Immature natural killer cell (primary cell): Measurements from ENCODE around the gene SRR. TPM values are rescaled to one million over a fixed set of nuclear protein-coding genes. Genes with fewer than 3 reads are reported as not detected.

ENCODE experiments used
- DNase-seq, 3 donors: peaks; one replicate each; pipeline ENCODE4 v3.0.0; 2022; ENCODE audit warnings: mixed read lengths in 1 of 3
- H3K27ac Mint-ChIP-seq, 6 donors: one replicate each; pipeline ENCODE4 v1.8.0; 2020; ENCODE audit warnings: mixed read lengths in 6 of 6, mild to moderate bottlenecking in 5 of 6, inconsistent platforms in 4 of 6, moderate library complexity in 3 of 6
- H3K27me3 Mint-ChIP-seq, 3 donors: one replicate each; pipeline ENCODE4 v1.8.0; 2020 to 2021; ENCODE audit warnings: low read depth in 3 of 3, mild to moderate bottlenecking in 3 of 3, mixed read lengths in 3 of 3, moderate library complexity in 3 of 3, inconsistent platforms in 1 of 3
- H3K36me3 Mint-ChIP-seq, 3 donors: one replicate each; pipeline ENCODE4 v1.8.0; 2020; ENCODE audit warnings: mixed read lengths in 3 of 3, inconsistent platforms in 2 of 3, mild to moderate bottlenecking in 2 of 3
- H3K4me1 Mint-ChIP-seq, 2 donors: one replicate each; pipeline ENCODE4 v1.8.0; 2020; ENCODE audit warnings: inconsistent platforms in 2 of 2, mild to moderate bottlenecking in 2 of 2, mixed read lengths in 2 of 2, moderate library complexity in 1 of 2
- H3K4me3 Mint-ChIP-seq, 5 donors: one replicate each; pipeline ENCODE4 v1.8.0; 2020; ENCODE audit warnings: mild to moderate bottlenecking in 5 of 5, mixed read lengths in 5 of 5, inconsistent platforms in 3 of 5, moderate library complexity in 3 of 5
- H3K9me3 Mint-ChIP-seq, 6 donors: one replicate each; pipeline ENCODE4 v1.8.0; 2020; ENCODE audit warnings: mild to moderate bottlenecking in 6 of 6, mixed read lengths in 6 of 6, inconsistent platforms in 4 of 6, moderate library complexity in 3 of 6
- polyA plus RNA-seq, 3 donors: library from polyadenylated mRNA; unstranded; fragments of 300-500 nt; fragmentation: Illumina TruSeq; gene quantifications; one replicate each; pipeline ENCODE4 v1.2.3, GENCODE V29; 2021

Gene SRR
- polyA plus RNA-seq, 3 donors from 2014 or later: 6.6 to 13.9 (median 8.6) TPM

DNA sequence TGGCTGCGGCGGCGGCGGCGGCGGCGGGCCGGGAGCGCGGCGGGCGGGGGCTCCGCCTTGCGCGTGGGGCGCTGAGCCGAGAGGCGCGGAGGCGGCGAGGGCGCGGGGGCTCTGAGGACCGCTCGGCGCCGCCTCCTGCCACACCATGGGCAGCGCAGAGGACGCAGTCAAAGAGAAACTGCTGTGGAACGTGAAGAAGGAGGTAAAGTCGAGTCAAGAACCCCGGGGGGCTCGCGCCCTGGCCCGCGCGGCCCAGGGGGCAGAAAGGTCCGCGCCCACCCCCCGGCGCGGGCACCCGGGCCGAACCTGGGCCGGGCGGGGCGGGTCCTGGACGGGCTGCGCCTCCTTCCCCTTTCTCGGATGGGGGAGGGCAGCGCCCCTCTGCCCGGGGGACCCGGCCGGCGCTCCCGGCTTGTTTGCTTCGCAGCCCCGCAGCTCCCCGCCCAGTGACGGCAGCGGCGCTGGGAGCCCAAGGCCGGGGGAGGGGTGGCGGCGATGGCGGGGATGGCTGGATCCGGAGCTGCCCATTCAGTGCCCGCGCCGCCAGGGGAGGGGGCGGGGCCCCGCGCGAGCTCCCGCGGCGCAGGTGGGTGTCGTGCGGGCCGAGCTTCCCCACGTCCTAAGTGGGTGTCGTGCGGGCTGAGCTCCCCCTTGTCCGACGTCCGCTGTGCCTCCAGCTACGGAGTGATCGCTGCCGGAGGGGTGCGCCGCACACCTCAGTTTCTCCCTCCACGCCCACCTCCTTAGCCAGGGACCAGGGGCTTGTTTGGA is 34.0 kb downstream of the SRR start:
- Mint-ChIP-seq H3K27me3 (peaks cover 0 to 4% (median 3%) of the 10 kb centered on the region in 3 donors), H3K36me3 (peaks cover 0 to 15% (median 10%) of the 10 kb centered on the region in 3 donors), H3K27ac (peak overlapping the region in 5 of 6 donors; percentile 23 to 90 (median 74)), H3K9me3 (no peaks in the 10 kb centered on the region), H3K4me3 (peak overlapping the region; percentile 83 to 99 (median 87)), H3K4me1 (peaks cover 25 to 27% of the 10 kb centered on the region in 2 donors)
- peak; percentile 56 to 62 (median 60) for DNase-seq

DNA sequence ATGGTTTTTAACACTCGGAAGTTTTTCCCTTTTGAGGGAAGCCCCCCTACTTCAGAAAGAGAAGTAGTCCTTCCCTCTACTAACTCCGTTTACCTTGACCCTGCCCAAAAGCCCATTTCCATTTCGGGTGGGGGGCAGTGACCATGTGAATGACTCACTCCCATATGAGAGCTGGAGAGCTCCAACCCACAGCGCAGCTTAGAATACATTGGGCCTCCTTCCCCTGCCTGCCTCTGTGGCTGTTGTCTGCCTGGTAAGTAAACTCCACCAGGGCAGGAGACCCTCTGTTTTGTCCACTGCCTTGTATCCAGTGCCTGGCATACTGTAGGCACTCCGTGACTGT is 34.5 kb downstream of the SRR start:
- H3K4me3 Mint-ChIP-seq: peak overlapping the region; percentile 83 to 87 (median 85)
- H3K27ac Mint-ChIP-seq: peak overlapping the region; percentile 23 to 90 (median 80)
- H3K9me3 Mint-ChIP-seq: no peaks in the 10 kb centered on the region
- DNase-seq: no peak
- peaks cover 25 to 27% of the 10 kb centered on the region in 2 donors for H3K4me1 Mint-ChIP-seq
- peaks cover 0 to 4% (median 3%) of the 10 kb centered on the region in 3 donors for H3K27me3 Mint-ChIP-seq
- peaks cover 0 to 15% (median 10%) of the 10 kb centered on the region in 3 donors for H3K36me3 Mint-ChIP-seq

DNA sequence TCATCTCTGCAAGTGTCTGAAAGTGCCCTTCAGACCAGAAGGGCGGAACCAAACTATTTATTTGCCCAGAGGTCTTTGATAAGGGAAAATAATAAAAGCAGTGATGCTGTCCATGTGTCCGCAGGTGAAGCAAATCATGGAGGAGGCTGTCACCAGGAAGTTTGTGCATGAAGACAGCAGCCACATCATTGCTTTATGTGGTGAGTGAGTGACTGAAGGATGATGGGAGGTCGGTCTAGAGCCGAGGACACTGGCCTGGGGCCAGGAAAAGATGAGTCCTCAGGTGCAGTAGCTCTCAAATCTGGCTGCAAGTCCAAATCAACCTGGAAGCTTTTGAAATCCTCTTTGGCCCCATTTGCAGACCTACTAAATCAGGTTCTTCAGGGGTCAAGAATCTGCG is 39.7 kb downstream of the SRR start:
- Mint-ChIP-seq H3K36me3 (peaks cover 0 to 8% (median 5%) of the 10 kb centered on the region in 3 donors), H3K4me1 (peaks cover 3 to 4% of the 10 kb centered on the region in 2 donors), H3K27me3 (peaks cover 0 to 3% (median 2%) of the 10 kb centered on the region in 3 donors), H3K9me3 (no peaks in the 10 kb centered on the region), H3K27ac (no peak overlapping the region), H3K4me3 (no peak overlapping the region)
- DNase-seq: no peak

- DNase-seq: no peak
- H3K4me3 Mint-ChIP-seq: no peak overlapping the region
- peaks cover 0 to 2% (median 2%) of the 10 kb centered on the region in 3 donors for H3K27me3 Mint-ChIP-seq
- H3K4me1 Mint-ChIP-seq: peaks cover 0 to 3% of the 10 kb centered on the region in 2 donors
- no peaks in the 10 kb centered on the region for H3K9me3 Mint-ChIP-seq
- H3K27ac Mint-ChIP-seq: no peak overlapping the region
- peaks cover 0 to 8% (median 5%) of the 10 kb centered on the region in 3 donors for H3K36me3 Mint-ChIP-seq
Measured at GRCh38 chr17:2344528-2344927, 40.8 kb downstream of the SRR start.

- Mint-ChIP-seq H3K9me3 (no peaks in the 10 kb centered on the region), H3K27me3 (peaks cover 0 to 4% (median 2%) of the 10 kb centered on the region in 3 donors)
Measured at GRCh38 chr17:2346475-2346874, 42.7 kb downstream of the SRR start.

DNA sequence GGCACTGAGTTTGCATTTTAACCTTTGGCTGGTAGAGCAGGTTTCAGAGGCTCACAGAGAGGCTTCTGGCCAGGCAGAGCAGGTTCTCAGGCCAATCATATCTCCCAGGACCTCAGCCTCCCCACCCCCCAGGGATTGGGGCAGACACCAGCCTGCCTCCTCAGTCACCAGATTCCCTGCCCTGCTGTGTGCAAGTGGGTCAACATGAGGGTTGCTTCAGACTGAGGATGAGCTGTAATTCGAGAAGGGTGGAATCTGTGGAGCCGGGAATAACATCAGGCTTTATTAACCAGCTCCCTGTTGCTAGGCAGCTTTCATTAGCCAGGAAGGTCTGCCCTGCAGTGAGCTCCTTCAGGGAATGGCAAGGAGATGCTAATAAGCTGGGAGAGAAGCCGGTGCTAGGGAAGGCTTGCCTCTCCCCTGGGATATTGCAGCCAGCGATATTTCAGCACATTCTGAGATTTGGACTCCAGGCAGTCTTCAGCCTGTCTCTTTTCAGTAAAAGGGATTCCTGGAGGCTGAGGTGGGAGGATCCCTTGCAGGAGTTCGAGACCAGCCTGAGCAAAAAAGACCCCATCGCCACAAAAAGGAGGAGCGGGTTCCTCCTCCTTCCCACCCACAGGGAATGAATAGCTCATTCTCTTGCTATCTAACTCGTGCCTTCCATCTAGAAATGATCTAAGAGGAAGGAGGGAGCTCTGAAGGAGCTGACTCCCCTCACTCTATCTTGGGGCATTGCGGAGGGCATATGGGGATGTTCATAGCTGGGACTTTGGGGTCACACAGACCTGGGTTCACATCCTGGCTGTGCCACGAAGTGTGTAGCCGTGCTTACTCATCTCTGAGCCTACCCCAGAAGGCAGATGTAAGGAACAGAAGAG is 44.3 kb downstream of the SRR start:
- Mint-ChIP-seq H3K36me3 (peaks cover 0 to 5% (median 4%) of the 10 kb centered on the region in 3 donors), H3K9me3 (no peaks in the 10 kb centered on the region), H3K4me1 (peaks cover 1 to 3% of the 10 kb centered on the region in 2 donors), H3K4me3 (no peak overlapping the region), H3K27me3 (peaks cover 0 to 4% (median 2%) of the 10 kb centered on the region in 3 donors), H3K27ac (no peak overlapping the region)
- DNase-seq: no peak

More at GRCh38 chr17:2346475-2346874, 42.7 kb downstream of the SRR start:
- DNase-seq: no peak
- Mint-ChIP-seq H3K4me3 (no peak overlapping the region), H3K27ac (no peak overlapping the region), H3K4me1 (no peaks in the 10 kb centered on the region), H3K36me3 (peaks cover 0 to 8% (median 5%) of the 10 kb centered on the region in 3 donors)

GRCh38 chr17:2351269-2351668 is 47.5 kb downstream of the SRR start:
- no peaks in the 10 kb centered on the region for H3K9me3 Mint-ChIP-seq
- peaks cover 0 to 5% (median 0%) of the 10 kb centered on the region in 3 donors for H3K27me3 Mint-ChIP-seq
- no peak for DNase-seq
- no peaks in the 10 kb centered on the region for H3K36me3 Mint-ChIP-seq
- H3K27ac Mint-ChIP-seq: no peak overlapping the region
- no peak overlapping the region for H3K4me3 Mint-ChIP-seq
- H3K4me1 Mint-ChIP-seq: peaks cover 16 to 20% of the 10 kb centered on the region in 2 donors

GRCh38 chr17:2354311-2354710 is 50.6 kb downstream of the SRR start:
- peaks cover 16 to 20% of the 10 kb centered on the region in 2 donors for H3K4me1 Mint-ChIP-seq

DNA sequence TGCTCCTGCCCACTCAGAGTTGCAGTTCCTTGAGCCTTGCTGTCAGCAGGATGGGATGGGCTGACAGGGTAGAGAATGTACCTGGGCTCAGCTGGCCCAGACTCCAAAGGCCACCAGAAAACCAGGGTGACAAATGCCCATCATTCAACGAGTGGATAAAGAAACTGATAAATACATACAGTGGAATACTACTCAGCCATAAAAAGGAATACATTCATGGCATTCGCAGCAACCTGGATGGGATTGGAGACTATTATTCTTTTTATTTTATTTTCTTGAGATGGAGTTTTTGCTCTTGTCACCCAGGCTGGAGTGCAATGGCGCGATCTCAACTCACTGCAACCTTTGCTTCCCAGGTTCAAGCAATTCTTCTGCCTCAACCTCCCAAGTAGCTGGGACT is 53.5 kb downstream of the SRR start:
- H3K27me3 Mint-ChIP-seq: peaks cover 0 to 7% (median 0%) of the 10 kb centered on the region in 3 donors
- peaks cover 0 to 7% (median 0%) of the 10 kb centered on the region in 3 donors for H3K36me3 Mint-ChIP-seq
- peaks cover 16 to 20% of the 10 kb centered on the region in 2 donors for H3K4me1 Mint-ChIP-seq
- DNase-seq: no peak
- no peak overlapping the region for H3K4me3 Mint-ChIP-seq
- H3K9me3 Mint-ChIP-seq: no peaks in the 10 kb centered on the region
- H3K27ac Mint-ChIP-seq: no peak overlapping the region

More at GRCh38 chr17:2354311-2354710, 50.6 kb downstream of the SRR start:
- DNase-seq: no peak
- Mint-ChIP-seq H3K27ac (peak overlapping the region in 3 of 6 donors; percentile 28 to 73 (median 57)), H3K9me3 (no peaks in the 10 kb centered on the region), H3K27me3 (peaks cover 0 to 3% (median 0%) of the 10 kb centered on the region in 3 donors), H3K4me3 (no peak overlapping the region), H3K36me3 (no peaks in the 10 kb centered on the region)

DNA sequence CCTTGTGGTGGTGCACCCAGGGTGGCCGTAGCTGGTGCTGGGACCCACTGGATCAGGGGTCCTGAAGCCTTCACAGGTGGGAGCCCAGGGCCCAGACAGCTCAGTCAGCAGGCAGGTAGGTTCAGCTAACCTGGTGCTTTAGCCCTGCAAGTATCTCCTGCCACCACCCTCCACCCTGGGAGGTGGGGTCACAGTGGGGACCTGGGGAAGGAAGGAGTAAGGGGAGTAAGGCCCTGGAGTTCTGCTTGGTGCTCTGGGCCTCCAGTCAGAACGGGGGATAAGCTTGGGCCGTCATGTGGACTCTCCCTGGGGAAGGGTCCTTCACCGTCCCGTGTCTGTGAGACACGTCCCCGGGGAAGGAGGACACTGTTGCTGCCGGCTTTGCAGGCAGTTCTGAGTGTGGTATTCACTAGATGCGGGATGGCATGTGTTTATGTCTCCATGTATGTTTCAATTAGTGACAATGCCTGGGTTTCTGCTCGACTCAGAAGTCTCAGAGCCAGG is 54.2 kb downstream of the SRR start:
- DNase-seq: no peak
- Mint-ChIP-seq H3K36me3 (peaks cover 0 to 7% (median 0%) of the 10 kb centered on the region in 3 donors), H3K4me3 (no peak overlapping the region), H3K4me1 (peaks cover 16 to 17% of the 10 kb centered on the region in 2 donors), H3K27ac (no peak overlapping the region), H3K9me3 (no peaks in the 10 kb centered on the region), H3K27me3 (peaks cover 0 to 7% (median 0%) of the 10 kb centered on the region in 3 donors)

DNA sequence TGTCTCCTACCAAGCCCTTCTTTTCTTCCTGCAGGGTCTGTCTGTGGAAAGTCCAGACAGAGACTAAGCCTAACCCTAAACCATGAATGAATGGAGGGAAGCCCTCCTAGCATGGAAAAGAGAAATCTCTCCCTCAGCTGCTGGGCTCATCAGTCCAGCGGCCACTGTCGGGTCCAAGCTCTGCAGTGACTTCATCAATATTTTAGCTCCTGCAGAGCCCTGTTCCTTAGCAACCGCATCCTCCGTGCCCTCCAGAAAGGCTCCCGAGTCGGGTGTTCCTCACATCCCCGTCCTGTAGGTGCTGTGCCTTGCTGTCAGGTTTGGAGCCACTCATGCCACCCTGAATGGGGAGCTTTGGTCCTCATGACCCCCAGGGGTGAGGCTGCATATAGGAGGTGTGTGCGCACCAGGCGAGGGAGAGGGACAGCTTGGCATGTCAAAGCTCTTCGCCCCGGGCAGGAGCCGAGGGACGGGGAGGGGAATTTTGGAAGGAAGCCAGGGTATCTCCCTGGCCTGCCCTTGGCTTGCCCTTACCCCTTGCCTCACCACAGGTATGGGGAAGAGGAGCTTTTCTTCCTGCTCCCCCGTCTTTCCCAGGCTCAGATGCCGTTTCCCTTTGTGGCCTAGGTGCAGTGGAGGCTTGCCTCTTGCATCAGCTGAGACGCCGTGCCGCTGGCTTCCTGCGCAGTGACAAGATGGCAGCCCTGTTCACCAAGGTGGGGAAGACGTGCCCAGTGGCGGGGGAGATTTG is 57.4 kb downstream of the SRR start:
- no peaks in the 10 kb centered on the region for H3K4me1 Mint-ChIP-seq
- no peak overlapping the region for H3K27ac Mint-ChIP-seq
- DNase-seq: no peak
- no peak overlapping the region for H3K4me3 Mint-ChIP-seq
- peaks cover 0 to 6% (median 0%) of the 10 kb centered on the region in 3 donors for H3K27me3 Mint-ChIP-seq
- no peaks in the 10 kb centered on the region for H3K9me3 Mint-ChIP-seq
- peaks cover 0 to 7% (median 0%) of the 10 kb centered on the region in 3 donors for H3K36me3 Mint-ChIP-seq

DNA sequence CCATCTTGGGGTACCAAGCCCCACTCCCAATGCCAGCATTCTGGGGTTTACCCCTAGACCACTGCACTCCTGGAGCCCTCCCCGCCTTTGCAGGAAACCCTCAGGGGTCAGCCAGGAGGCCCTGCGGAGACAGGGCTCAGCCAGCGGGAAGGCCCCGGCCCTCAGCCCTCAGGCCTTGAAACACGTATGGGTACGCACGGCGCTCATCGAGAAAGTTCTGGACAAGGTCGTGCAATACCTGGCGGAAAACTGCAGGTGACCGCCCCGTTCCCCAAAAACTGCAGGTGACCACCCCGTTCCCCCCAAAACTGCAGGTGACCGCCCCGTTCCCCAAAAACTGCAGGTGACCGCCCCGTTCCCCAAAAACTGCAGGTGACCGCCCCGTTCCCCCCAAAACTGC is 58.3 kb downstream of the SRR start:
- DNase-seq: no peak
- H3K4me3 Mint-ChIP-seq: no peak overlapping the region
- H3K27me3 Mint-ChIP-seq: peaks cover 0 to 6% (median 0%) of the 10 kb centered on the region in 3 donors
- no peaks in the 10 kb centered on the region for H3K9me3 Mint-ChIP-seq
- no peaks in the 10 kb centered on the region for H3K4me1 Mint-ChIP-seq
- peaks cover 0 to 7% (median 0%) of the 10 kb centered on the region in 3 donors for H3K36me3 Mint-ChIP-seq
- no peak overlapping the region for H3K27ac Mint-ChIP-seq

GRCh38 chr17:2362416-2362815 is 58.7 kb downstream of the SRR start:
- Mint-ChIP-seq H3K27me3 (peaks cover 0 to 6% (median 0%) of the 10 kb centered on the region in 3 donors), H3K4me1 (no peaks in the 10 kb centered on the region), H3K36me3 (peaks cover 0 to 7% (median 0%) of the 10 kb centered on the region in 3 donors), H3K4me3 (no peak overlapping the region), H3K27ac (no peak overlapping the region), H3K9me3 (no peaks in the 10 kb centered on the region)
- DNase-seq: no peak
